SK-MEL-5 (cell line): ENCODE results near the gene RHOD. TPM values are rescaled to one million over a fixed set of nuclear protein-coding genes. Genes with fewer than 3 reads are reported as not detected.
A peak's percentile ranks its signal among the peaks of the same experiment; 100 is the strongest.

Source experiments
- DNase-seq: peaks from one replicate; pipeline ENCODE4 v3.0.0-alpha.2; 2016; ENCODE audit warnings: low read depth, low spot score
- in situ Hi-C: cut with HindIII; loops from 2 replicates; pipeline ENCODE4 v1.10.0; 2016; ENCODE audit warnings: low sequenced_read_pairs, high pct_unique_total_duplicates, low pct_unique_long_range_greater_than_20kb
- total RNA-seq: library from RNA; depleted of rRNA; stranded (reverse); fragments of >200 nt; shearing (Covaris generic); gene quantifications from 2 replicates; pipeline ENCODE4 v1.2.3, GENCODE V29; 2014; rRNA removed

Gene RHOD
- total RNA-seq, 1 experiment from 2014 or later: not detected

- no peak for DNase-seq
- in situ Hi-C loops: no loop called here
Measured at GRCh38 chr11:67120456-67120855, 63.8 kb downstream of the RHOD start.

- peak; percentile 20 for DNase-seq
- in situ Hi-C loops: no loop called here
Measured at GRCh38 chr11:67120881-67121710, 64.4 kb downstream of the RHOD start.

Other genes with a start within 250 kb of the RHOD start
- gene RCE1, start 213.4 kb upstream of the RHOD start, total RNA-seq: 17.4 and 17.8 TPM in 2 replicates
- 3.9 and 5.8 TPM in 2 replicates for gene LRFN4, start 199.8 kb upstream of the RHOD start, total RNA-seq
- 17.0 and 19.9 TPM in 2 replicates for gene PC, start 98.5 kb upstream of the RHOD start, total RNA-seq
- not detected in 2 replicates for gene C11orf86, start 81.5 kb upstream of the RHOD start, total RNA-seq
- 0.19 TPM in 1 of 2 replicates, not detected in the other for gene SYT12, start 33.7 kb upstream of the RHOD start, total RNA-seq
- 12.6 and 14.4 TPM in 2 replicates for gene KDM2A, start 62.4 kb downstream of the RHOD start, total RNA-seq
- 25.0 and 29.6 TPM in 2 replicates for gene GRK2, start 209.6 kb downstream of the RHOD start, total RNA-seq
- gene ANKRD13D, start 232.5 kb downstream of the RHOD start, total RNA-seq: 16.9 and 17.8 TPM in 2 replicates
- 3.8 and 5.9 TPM in 2 replicates for gene SSH3, start 246.7 kb downstream of the RHOD start, total RNA-seq